HepG2 (cell line): Measurements from ENCODE around the gene FHIT. TPM values are rescaled to one million over a fixed set of nuclear protein-coding genes. Genes with fewer than 3 reads are reported as not detected.

Source experiments
- ATAC-seq: fragments of 200-7000 bp; cut with Tn5 transposase; 3 replicates; pipeline ENCODE4 v1.9.1; 2020; ENCODE audit warnings: mild to moderate bottlenecking, moderate library complexity
- BruUV-seq: library from RNA; stranded (reverse); fragments of 400-500 nt; replicated peaks from 2 replicates; lab custom pipeline; 2021; lab: Mats Ljungman, UMichigan
- CTCF ChIA-PET: fragments of 300-600 bp; formaldehyde crosslinking; extraction: SDS; loops from one replicate; lab custom pipeline; 2021; ENCODE audit warnings: low total read pairs, inconsistent platforms, low intra/inter-chr PET ratio; lab: Yijun Ruan, JAX
- POLR2A ChIA-PET: fragments of 350-600 bp; sonication (Branson Sonifier 250); formaldehyde crosslinking; loops from one replicate; lab custom pipeline; 2020; ENCODE audit warnings: antibody characterized with exemption, inconsistent platforms; lab: Yijun Ruan, JAX
- DNase-seq: peaks from one replicate; pipeline ENCODE4 v3.0.0-alpha.2; 2015; ENCODE audit warnings: low spot score
- FAIRE-seq: peaks from 3 replicates; lab custom pipeline; 2011; peaks lifted over from hg19 to GRCh38; lab: Jason Lieb, UNC
- H2AFZ ChIP-seq: one replicate; pipeline ENCODE4 v1.6.1; 2011; ENCODE audit warnings: low read length, inconsistent platforms
- H3K27ac ChIP-seq: fragments of 300-600 bp; 3 replicates; pipeline ENCODE4 v1.8.0; 2011; ENCODE audit warnings: mixed run types, mild to moderate bottlenecking, mixed read lengths, low read length, inconsistent platforms; ENCODE audit not compliant: insufficient read depth; ENCODE audit errors: extremely low read length
- H3K27me3 ChIP-seq, 2 experiments: fragments of 200-600 bp in 1 of 2; 2 replicates in 1 of 2; 3 replicates in 1 of 2; pipeline versions ENCODE4 v1.6.0 to v1.8.0; 2011; ENCODE audit warnings: low read length in 2 of 2, mild to moderate bottlenecking in 2 of 2, moderate library complexity in 2 of 2, inconsistent platforms in 1 of 2; ENCODE audit not compliant: insufficient read depth in 2 of 2, control insufficient read depth in 1 of 2
- H3K36me3 ChIP-seq, 2 experiments: fragments of 200-600 bp in 1 of 2; replicated peaks in 1 of 2; 2 replicates in 1 of 2; 3 replicates in 1 of 2; pipeline versions ENCODE4 v1.5.1 to v1.8.0; 2011; ENCODE audit warnings: low read length in 2 of 2, inconsistent platforms in 1 of 2; ENCODE audit not compliant: insufficient read depth in 2 of 2, control insufficient read depth in 1 of 2
- H3K4me1 ChIP-seq: 2 replicates; pipeline ENCODE4 v1.5.1; 2012; ENCODE audit warnings: low read length, inconsistent platforms; ENCODE audit not compliant: insufficient read depth
- H3K4me2 ChIP-seq: 2 replicates; pipeline ENCODE4 v1.6.0; 2011; ENCODE audit warnings: low read depth, low read length, inconsistent platforms
- H3K4me3 ChIP-seq, 3 experiments: fragments of 200-600 bp in 1 of 3; sonication (generic), shearing (Covaris generic) in 1 of 3; replicated peaks in 1 of 3; 2 replicates each; pipeline ENCODE4 v1.5.1; 2011 to 2016; ENCODE audit warnings: low read length in 3 of 3, inconsistent platforms in 2 of 3, low read depth in 2 of 3, mild to moderate bottlenecking in 2 of 3, control low read depth in 1 of 3, mixed read lengths in 1 of 3; ENCODE audit not compliant: insufficient read depth in 1 of 3
- H3K79me2 ChIP-seq: one replicate; pipeline ENCODE4 v1.6.1; 2011; ENCODE audit warnings: low read length, inconsistent platforms; ENCODE audit not compliant: insufficient read depth
- H3K9ac ChIP-seq: 2 replicates; pipeline ENCODE4 v1.6.0; 2011; ENCODE audit warnings: mild to moderate bottlenecking, low read depth, low read length, inconsistent platforms; ENCODE audit not compliant: insufficient read depth
- H3K9me3 ChIP-seq: 2 replicates; pipeline ENCODE4 v1.5.1; 2012; ENCODE audit warnings: mild to moderate bottlenecking, low read length
- H4K20me1 ChIP-seq: 2 replicates; pipeline ENCODE4 v1.6.0; 2011; ENCODE audit warnings: inconsistent platforms, mild to moderate bottlenecking, low read length, moderate library complexity; ENCODE audit not compliant: insufficient read depth
- AGO2 ChIP-seq: fragments of 200-400 bp; formaldehyde crosslinking; optimal IDR thresholded peaks from 2 replicates; pipeline ENCODE3; 2017; ENCODE audit warnings: mild to moderate bottlenecking, low read depth, low read length, moderate library complexity
- AHDC1 ChIP-seq: sonication (generic); formaldehyde crosslinking; IDR thresholded peaks from 2 replicates; pipeline ENCODE4 v1.5.1; 2020; ENCODE audit warnings: mild to moderate bottlenecking, missing genetic modification reagents, borderline replicate concordance
- GABPB1 ChIP-seq: IDR thresholded peaks from 2 replicates; pipeline ENCODE4 v1.6.1; 2016; ENCODE audit warnings: mild to moderate bottlenecking, missing genetic modification reagents, moderate library complexity, missing compliant biosample characterization
- HNRNPLL ChIP-seq: fragments of 200-400 bp; formaldehyde crosslinking; IDR thresholded peaks from 2 replicates; pipeline ENCODE4 v1.6.1; 2017; ENCODE audit warnings: mild to moderate bottlenecking, low read depth, low read length; ENCODE audit not compliant: poor library complexity, severe bottlenecking
- HOXA5 ChIP-seq: sonication (generic); formaldehyde crosslinking; IDR thresholded peaks from 2 replicates; pipeline ENCODE4 v1.4.0; 2020; ENCODE audit warnings: missing genetic modification reagents
- KDM1A ChIP-seq: IDR thresholded peaks from 2 replicates; pipeline ENCODE4 v1.6.1; 2016; ENCODE audit warnings: missing compliant biosample characterization
- KLF12 ChIP-seq: sonication (generic); formaldehyde crosslinking; IDR thresholded peaks from 2 replicates; pipeline ENCODE4 v1.4.0; 2020; ENCODE audit warnings: missing genetic modification reagents, borderline replicate concordance
- MAF1 ChIP-seq: sonication (generic); formaldehyde crosslinking; IDR thresholded peaks from 2 replicates; pipeline ENCODE4 v1.5.0; 2020; ENCODE audit warnings: missing genetic modification reagents, borderline replicate concordance
- RFX3 ChIP-seq: IDR thresholded peaks from 2 replicates; pipeline ENCODE4 v1.6.1; 2016; ENCODE audit warnings: missing biosample characterization, missing genetic modification reagents
- SIN3A ChIP-seq: IDR thresholded peaks from 2 replicates; pipeline ENCODE4 v1.6.1; 2011; ENCODE audit warnings: low read depth, mild to moderate bottlenecking, control low read depth, low read length, borderline replicate concordance
- USF2 ChIP-seq, 2 experiments: sonication (generic) in 1 of 2; formaldehyde crosslinking in 1 of 2; IDR thresholded peaks; 2 replicates each; pipeline versions ENCODE4 v1.5.1 to v1.6.1; 2011 to 2020; ENCODE audit warnings: borderline replicate concordance in 1 of 2, low read depth in 1 of 2, low read length in 1 of 2, mild to moderate bottlenecking in 1 of 2, missing genetic modification reagents in 1 of 2, moderate library complexity in 1 of 2
- ZFP37 ChIP-seq: sonication (generic); formaldehyde crosslinking; IDR thresholded peaks from 2 replicates; pipeline ENCODE4 v1.4.0; 2020; ENCODE audit warnings: missing genetic modification reagents, borderline replicate concordance
- ZNF264 ChIP-seq: sonication (generic); formaldehyde crosslinking; IDR thresholded peaks from 2 replicates; pipeline ENCODE4 v1.4.0; 2020; ENCODE audit warnings: missing genetic modification reagents
- ZNF451 ChIP-seq: sonication (generic); formaldehyde crosslinking; IDR thresholded peaks from 2 replicates; pipeline ENCODE4 v1.5.0; 2020; ENCODE audit warnings: mild to moderate bottlenecking, missing genetic modification reagents
- ZNF546 ChIP-seq: sonication (generic); formaldehyde crosslinking; conservative IDR thresholded peaks from 2 replicates; pipeline ENCODE4 v1.8.1; 2023; ENCODE audit warnings: mild to moderate bottlenecking, missing genetic modification reagents
- WGBS: methylation state at CpG from one replicate; pipeline ENCODE4 v1.1.6; 2017; ENCODE audit warnings: low lambda C conversion rate; 5-methylcytosine and 5-hydroxymethylcytosine counted together
- in situ Hi-C: cut with HindIII; loops from 2 replicates; pipeline ENCODE4 v1.10.0; 2017; ENCODE audit warnings: low pct_unique_long_range_greater_than_20kb; ENCODE audit not compliant: extremely low pct_ligation_motif_present
- intact Hi-C: fragments of 100-400 bp; cut with micrococcal nuclease; formaldehyde crosslinking; loops from one replicate; pipeline ENCODE4 v1.10.0; 2022; ENCODE audit not compliant: unreplicated experiment
- polyA plus RNA-seq, 8 experiments: library from polyadenylated mRNA; depleted of rRNA in 3 of 8; stranded (reverse) in 7 of 8; unstranded in 1 of 8; fragments of >200 nt; fragmentation: Illumina TruSeq in 4 of 8; extraction: Trizol in 4 of 8; gene quantifications; 2 replicates each; pipeline versions ENCODE4 v1.2.1 to v1.2.3, GENCODE V29; 2011 to 2016; ENCODE audit warnings: low read depth in 4 of 8, missing spikeins in 1 of 8, mixed read lengths in 1 of 8; ENCODE audit not compliant: insufficient read depth in 1 of 8
- total RNA-seq, 5 experiments: library from RNA; depleted of rRNA; stranded (reverse); fragments of >200 nt; fragmentation: Illumina TruSeq; extraction: Trizol; gene quantifications; 2 replicates each; pipeline ENCODE4 v1.2.3, GENCODE V29; 2016; ENCODE audit warnings: low read depth in 1 of 5
- TF ChIP-seq, protein P1 (sequence below): sonication (generic); formaldehyde crosslinking; IDR thresholded peaks from 2 replicates; pipeline ENCODE4 v1.4.0; 2020; ENCODE audit warnings: missing genetic modification reagents

The FHIT gene
- total and polyA plus RNA-seq, 2 of the 13 experiments (the other 11 are each of a cell fraction or from before 2014, with no cell fraction given), result 4.0 to 4.6 TPM

- FAIRE-seq (no peak), DNase-seq (no peak), ATAC-seq (no peak)
- Histone ChIP-seq H3K27ac (no peak overlapping the region), H3K27me3 (no peaks in the 10 kb centered on the region), H3K4me2 (no peak overlapping the region), H3K4me3 (no peak overlapping the region), H2AFZ (no peak overlapping the region), H3K36me3 (no peaks in the 10 kb centered on the region), H3K9me3 (no peaks in the 10 kb centered on the region), H4K20me1 (no peaks in the 10 kb centered on the region), H3K9ac (no peak overlapping the region), H3K79me2 (no peaks in the 10 kb centered on the region), H3K4me1 (no peaks in the 10 kb centered on the region)
- no TSS peak for BruUV-seq
- TF ChIP-seq RFX3 (no peak), KLF12 (CRISPR knock-in tag) (no peak), AHDC1 (CRISPR knock-in tag) (no peak), AGO2 (no peak), SIN3A (no peak), HNRNPLL (no peak), KDM1A (CRISPR knock-in tag) (no peak), GABPB1 (CRISPR knock-in tag) (no peak), USF2 (IDR thresholded peaks at IDR 0.05; ENCODE audit: low read depth, low read length) (no peak), USF2 (CRISPR knock-in tag; IDR thresholded peaks at IDR 0.05; ENCODE audit: borderline replicate concordance) (no peak), MAF1 (no peak), ZNF451 (CRISPR knock-in tag) (no peak), ZFP37 (CRISPR knock-in tag) (no peak), ZNF546 (CRISPR knock-in tag) (no peak), HOXA5 (CRISPR knock-in tag) (no peak), ZNF264 (CRISPR knock-in tag) (no peak)
- TF ChIP-seq, protein P1, sequence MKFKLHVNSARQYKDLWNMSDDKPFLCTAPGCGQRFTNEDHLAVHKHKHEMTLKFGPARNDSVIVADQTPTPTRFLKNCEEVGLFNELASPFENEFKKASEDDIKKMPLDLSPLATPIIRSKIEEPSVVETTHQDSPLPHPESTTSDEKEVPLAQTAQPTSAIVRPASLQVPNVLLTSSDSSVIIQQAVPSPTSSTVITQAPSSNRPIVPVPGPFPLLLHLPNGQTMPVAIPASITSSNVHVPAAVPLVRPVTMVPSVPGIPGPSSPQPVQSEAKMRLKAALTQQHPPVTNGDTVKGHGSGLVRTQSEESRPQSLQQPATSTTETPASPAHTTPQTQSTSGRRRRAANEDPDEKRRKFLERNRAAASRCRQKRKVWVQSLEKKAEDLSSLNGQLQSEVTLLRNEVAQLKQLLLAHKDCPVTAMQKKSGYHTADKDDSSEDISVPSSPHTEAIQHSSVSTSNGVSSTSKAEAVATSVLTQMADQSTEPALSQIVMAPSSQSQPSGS (CRISPR knock-in tag), result no peak
- ChIA-PET POLR2A (no interaction called here), CTCF (no interaction called here)
- in situ Hi-C loops (no loop called here), intact Hi-C loops (no loop called here)
- 49% methylated on average over 7 of the region's 7 CpGs for WGBS
Observed at GRCh38 chr3:59953104-59953503, 1298.1 kb downstream of the FHIT start.
